Mucosa of descending colon (tissue), 3 donors: ENCODE measurements around the gene SEC16A. TPM values are rescaled to one million over a fixed set of nuclear protein-coding genes. Genes with fewer than 3 reads are reported as not detected.

ENCODE experiments used
- ATAC-seq: fragments of 200-7000 bp; cut with Tn5 transposase; one replicate; pipeline ENCODE4 v1.9.1; 2020; ENCODE audit warnings: mild to moderate bottlenecking, moderate library complexity
- DNase-seq, 3 donors: peaks; one replicate each; pipeline ENCODE4 v3.0.0-alpha.2; 2020
- H3K36me3 ChIP-seq: fragments of 200-600 bp; one replicate; pipeline ENCODE4 v1.8.0; 2021; ENCODE audit warnings: low read depth, mild to moderate bottlenecking
- H3K4me1 ChIP-seq: fragments of 200-600 bp; one replicate; pipeline ENCODE4 v1.8.0; 2021; ENCODE audit warnings: low read depth, mild to moderate bottlenecking
- H3K4me3 ChIP-seq: fragments of 200-600 bp; one replicate; pipeline ENCODE4 v1.8.0; 2021; ENCODE audit warnings: mild to moderate bottlenecking
- H3K9me3 ChIP-seq: fragments of 200-600 bp; one replicate; pipeline ENCODE4 v1.8.0; 2021; ENCODE audit warnings: mild to moderate bottlenecking
- CTCF ChIP-seq: fragments of 200-600 bp; IDR thresholded peaks from one replicate; pipeline ENCODE4 v1.8.0; 2022; ENCODE audit warnings: antibody characterized with exemption, mild to moderate bottlenecking
- intact Hi-C, 2 donors: fragments of 100-400 bp; cut with DNase I in 1 of 2; cut with micrococcal nuclease in 1 of 2; formaldehyde crosslinking; loops; one replicate each; pipeline versions ENCODE4 v1.11.0 to v1.11.1; 2022; cut with DNase I, micrococcal nuclease
- microRNA-seq: library from miRNA; unstranded; fragments of <30 nt; microRNA quantifications from one replicate; pipeline ENCODE4, GENCODE V29; 2019
- total RNA-seq, 3 donors: library from RNA; stranded (reverse); fragmentation: NEBNext Ultra II Directional in 2 of 3; extraction: Animal tissue kit (Norgen Biotek cat#: 25700) in 2 of 3; gene quantifications; one replicate each; pipeline versions ENCODE4 v1.2.1 to v1.2.4, GENCODE V29; 2021 to 2023
- donor health status: DM: no; HTN: no; CAD: no; lungs with moderate emphysema.
- donor health status: DM: no; HTN: no; CAD: no.
- donor health status: DM: no; HTN: yes; CAD: no.

SEC16A gene
- total RNA-seq, 3 donors from 2014 or later: 60.0 to 69.5 (median 69.3) TPM

- Histone ChIP-seq H3K36me3 (no peaks in the 10 kb centered on the region), H3K4me3 (no peak overlapping the region), H3K4me1 (peaks cover 8% of the 10 kb centered on the region), H3K9me3 (no peaks in the 10 kb centered on the region)
- TF ChIP-seq CTCF: no peak
- intact Hi-C loops: no loop called here
- ATAC-seq: no peak
- DNase-seq: no peak
These were observed 90.0 kb downstream of the SEC16A start for GRCh38 chr9:136392538-136393449.

GRCh38 chr9:136391737-136392537, 90.9 kb downstream of the SEC16A start:
- intact Hi-C loops: no loop called here
- H3K36me3 ChIP-seq: no peaks in the 10 kb centered on the region
- no peak for TF ChIP-seq CTCF
- no peak overlapping the region for H3K4me3 ChIP-seq
- DNase-seq: no peak
- H3K9me3 ChIP-seq: no peaks in the 10 kb centered on the region
- H3K4me1 ChIP-seq: peaks cover 8% of the 10 kb centered on the region
- ATAC-seq: no peak

Small RNA genes lying within 50 kb of the gene (microRNA-seq; reads per million reads assigned to microRNA genes)
- gene MIR4673: not detected

Other genes starting within 250 kb of the SEC16A start
- gene QSOX2, start 237.2 kb downstream of the SEC16A start, total RNA-seq: 1 to 10 TPM; 6.1 to 8.1 (median 7.1) TPM
- gene CCDC187, start 178.9 kb downstream of the SEC16A start, total RNA-seq: under 1 TPM; 0.19 to 0.93 (median 0.48) TPM
- gene GPSM1, start 155.5 kb downstream of the SEC16A start, total RNA-seq: 10 to 100 TPM in 1 of 3 donors, 1 to 10 TPM in 2; 2.4 to 15.0 (median 4.2) TPM
- gene DNLZ, start 119.3 kb downstream of the SEC16A start, total RNA-seq: 10 to 100 TPM in 2 of 3 donors, 1 to 10 TPM in 1; 9.3 to 17.1 (median 10.8) TPM
- gene CARD9, start 109.4 kb downstream of the SEC16A start, total RNA-seq: 1 to 10 TPM; 2.2 to 2.4 (median 2.2) TPM
- gene SNAPC4, start 82.9 kb downstream of the SEC16A start, total RNA-seq: 1 to 10 TPM; 7.4 to 7.6 (median 7.6) TPM
- 10 to 100 TPM; 27.8 to 47.6 (median 33.2) TPM for gene ENTR1, start 72.4 kb downstream of the SEC16A start, total RNA-seq
- gene PMPCA, start 72.4 kb downstream of the SEC16A start, total RNA-seq: 10 to 100 TPM; 42.1 to 50.7 (median 45.1) TPM
- 10 to 100 TPM in 1 of 3 donors, 1 to 10 TPM in 2; 9.5 to 14.4 (median 9.6) TPM for gene INPP5E, start 43.2 kb downstream of the SEC16A start, total RNA-seq
- 100 to 1,000 TPM in 1 of 3 donors, 10 to 100 TPM in 2; 59.0 to 101 (median 72.6) TPM for gene NOTCH1, start 63.0 kb upstream of the SEC16A start, total RNA-seq
- gene EGFL7, start 179.9 kb upstream of the SEC16A start, total RNA-seq: 10 to 100 TPM; 15.9 to 43.4 (median 18.9) TPM
- gene AGPAT2, start 204.4 kb upstream of the SEC16A start, total RNA-seq: 100 to 1,000 TPM; 113 to 296 (median 152) TPM
- 1 to 10 TPM; 1.0 to 10.0 (median 2.9) TPM for gene DIPK1B, start 229.5 kb upstream of the SEC16A start, total RNA-seq